T-helper 1 cell treated with Interleukin-12 subunit alpha and Interleukin-12 subunit beta and Interleukin-4 antibody, amounts not matched to agents 30 ng/mL and 1 ng/mL, for 36 hours (primary cell): Measurements from ENCODE around the gene OSBPL1A. TPM values are rescaled to one million over a fixed set of nuclear protein-coding genes. Genes with fewer than 3 reads are reported as not detected.

Source experiments
- intact Hi-C: fragments of 100-400 bp; cut with micrococcal nuclease; formaldehyde crosslinking; loops from one replicate; pipeline ENCODE4 v1.15.1; 2024
- total RNA-seq: library from RNA; stranded (reverse); gene quantifications from 2 replicates; pipeline ENCODE4 v1.2.3, GENCODE V29; 2022

OSBPL1A gene
- total RNA-seq, 1 donor from 2014 or later: 1.7 TPM

- intact Hi-C loops: no loop called here
Measured at GRCh38 chr18:24270358-24270936, 127.2 kb downstream of the OSBPL1A start.

- intact Hi-C loops: loop anchor here (5.0 kb wide), 1 partner anchor 48 kb away; no protein-coding TSS in a partner anchor
Measured at GRCh38 chr18:24268784-24269550, 128.7 kb downstream of the OSBPL1A start.

DNA sequence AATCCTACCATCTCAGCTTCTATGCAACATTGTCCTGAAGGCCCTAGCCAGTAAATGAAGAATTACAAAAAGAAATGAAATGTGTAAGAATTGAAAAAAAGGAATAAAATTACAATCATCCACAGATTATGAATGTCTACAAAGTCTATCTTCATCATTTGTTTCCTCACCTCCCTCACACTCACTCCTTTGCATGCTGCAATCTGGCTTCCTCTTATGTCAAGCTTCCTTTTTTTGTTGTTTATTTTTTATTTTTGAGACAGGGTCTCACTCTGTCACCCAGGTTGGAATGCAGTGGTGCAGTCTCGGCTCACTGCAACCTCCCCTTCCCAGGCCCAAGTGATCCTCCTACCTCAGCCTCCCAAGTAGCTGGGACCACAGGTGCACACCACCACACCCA is 129.7 kb downstream of the OSBPL1A start:
- intact Hi-C loops: loop anchor here (5.0 kb wide), 1 partner anchor 49 kb away; no protein-coding TSS in a partner anchor

DNA sequence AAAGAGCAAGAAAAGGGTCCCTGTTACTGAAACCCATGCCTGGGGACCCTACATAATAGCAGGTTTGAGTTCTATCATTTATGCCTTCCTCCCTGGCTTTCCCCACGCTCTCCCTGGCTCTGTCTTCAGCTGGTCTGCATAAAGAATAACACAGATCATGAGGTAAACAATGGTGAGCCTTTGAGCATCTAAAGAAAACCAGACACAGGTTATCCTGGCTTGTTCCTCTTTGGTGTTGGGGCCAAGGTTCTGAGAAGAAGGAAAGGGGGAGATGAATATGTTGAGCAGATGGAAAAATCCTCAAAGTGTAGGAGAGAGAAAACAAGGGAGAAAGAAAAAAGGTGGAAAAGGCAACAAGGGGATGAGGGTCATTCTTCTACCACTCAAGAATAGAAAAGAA is 131.5 kb downstream of the OSBPL1A start:
- intact Hi-C loops: loop anchor here (5.0 kb wide), 1 partner anchor 51 kb away; no protein-coding TSS in a partner anchor

DNA sequence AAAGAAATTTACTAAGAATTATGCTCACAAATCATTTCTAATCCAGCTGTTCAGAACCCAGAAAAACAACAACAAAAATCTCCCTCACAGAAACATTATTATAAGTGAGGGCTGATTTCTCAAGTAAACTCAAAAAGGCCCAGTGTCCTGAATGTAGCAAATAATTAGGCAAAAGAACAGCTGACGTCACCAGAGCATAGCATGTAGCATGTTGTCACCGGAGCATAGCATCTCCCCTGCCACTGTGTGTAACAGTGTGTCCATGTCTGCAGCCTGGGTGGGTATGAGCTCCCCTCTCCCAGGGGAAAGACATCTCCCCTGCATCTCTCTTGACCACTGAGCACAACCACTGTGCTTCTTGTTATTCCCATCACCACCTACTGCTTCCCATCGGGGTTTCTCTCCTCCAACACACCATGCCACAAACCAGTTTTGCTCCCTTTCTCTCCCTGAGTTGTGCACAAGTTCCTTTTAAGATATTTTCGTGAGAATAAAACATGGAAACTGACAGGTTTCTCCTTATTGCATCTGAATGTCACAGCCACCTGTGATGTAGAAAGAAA is 132.0 kb downstream of the OSBPL1A start:
- intact Hi-C loops: loop anchor here (5.0 kb wide), 1 partner anchor 52 kb away; no protein-coding TSS in a partner anchor

DNA sequence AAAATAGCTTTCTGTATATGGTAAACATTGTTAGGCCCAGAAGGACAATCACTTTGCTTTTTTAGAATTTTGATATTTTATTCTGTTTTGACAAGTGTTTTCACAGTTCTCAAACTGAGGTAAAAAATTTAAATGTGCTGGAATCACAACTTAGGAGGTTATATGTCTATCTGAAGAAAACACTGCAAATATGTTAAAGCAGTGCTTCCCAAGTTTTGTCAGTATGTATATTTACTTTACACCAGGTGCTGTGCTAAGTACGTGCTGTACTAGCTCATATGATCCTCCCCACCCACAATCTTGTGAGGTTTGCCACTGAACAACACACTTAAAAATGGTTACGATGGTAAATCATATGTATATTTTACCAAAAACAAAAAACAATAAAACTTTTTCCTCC is 134.6 kb downstream of the OSBPL1A start:
- intact Hi-C loops: no loop called here

- intact Hi-C loops: no loop called here
Measured at GRCh38 chr18:24262087-24262486, 135.5 kb downstream of the OSBPL1A start.

- intact Hi-C loops: no loop called here
Measured at GRCh38 chr18:24259869-24260641, 137.6 kb downstream of the OSBPL1A start.

- intact Hi-C loops: no loop called here
Measured at GRCh38 chr18:24254071-24254470, 143.6 kb downstream of the OSBPL1A start.

DNA sequence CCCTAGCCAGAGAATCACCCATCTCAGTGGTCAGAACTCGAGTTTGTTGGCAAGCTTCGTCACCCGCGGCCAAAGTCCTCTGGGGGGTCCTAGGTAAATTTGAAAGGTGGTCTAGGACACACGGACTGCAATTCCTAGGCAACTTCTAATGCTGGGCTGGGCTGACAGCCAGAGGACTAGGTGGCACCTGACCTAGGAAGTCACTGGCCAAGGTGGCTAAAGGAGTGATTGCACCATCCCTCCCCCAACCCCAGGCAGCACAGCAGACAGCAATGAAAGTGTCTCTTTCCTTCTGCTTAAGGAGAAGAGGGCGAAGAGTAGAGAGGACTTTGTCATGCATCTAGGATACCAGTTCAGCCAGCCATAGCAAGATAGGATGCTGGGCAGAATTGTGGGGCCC is 147.9 kb downstream of the OSBPL1A start:
- intact Hi-C loops: no loop called here

GRCh38 chr18:24248359-24248758 is 149.3 kb downstream of the OSBPL1A start:
- intact Hi-C loops: no loop called here

GRCh38 chr18:24246143-24246542 is 151.5 kb downstream of the OSBPL1A start:
- intact Hi-C loops: no loop called here

GRCh38 chr18:24244698-24245097 is 152.9 kb downstream of the OSBPL1A start:
- intact Hi-C loops: no loop called here

GRCh38 chr18:24243677-24244076 is 153.9 kb downstream of the OSBPL1A start:
- intact Hi-C loops: no loop called here

GRCh38 chr18:24239341-24239740 is 158.3 kb downstream of the OSBPL1A start:
- intact Hi-C loops: no loop called here

- intact Hi-C loops: no loop called here
Measured at GRCh38 chr18:24238387-24238786, 159.2 kb downstream of the OSBPL1A start.

DNA sequence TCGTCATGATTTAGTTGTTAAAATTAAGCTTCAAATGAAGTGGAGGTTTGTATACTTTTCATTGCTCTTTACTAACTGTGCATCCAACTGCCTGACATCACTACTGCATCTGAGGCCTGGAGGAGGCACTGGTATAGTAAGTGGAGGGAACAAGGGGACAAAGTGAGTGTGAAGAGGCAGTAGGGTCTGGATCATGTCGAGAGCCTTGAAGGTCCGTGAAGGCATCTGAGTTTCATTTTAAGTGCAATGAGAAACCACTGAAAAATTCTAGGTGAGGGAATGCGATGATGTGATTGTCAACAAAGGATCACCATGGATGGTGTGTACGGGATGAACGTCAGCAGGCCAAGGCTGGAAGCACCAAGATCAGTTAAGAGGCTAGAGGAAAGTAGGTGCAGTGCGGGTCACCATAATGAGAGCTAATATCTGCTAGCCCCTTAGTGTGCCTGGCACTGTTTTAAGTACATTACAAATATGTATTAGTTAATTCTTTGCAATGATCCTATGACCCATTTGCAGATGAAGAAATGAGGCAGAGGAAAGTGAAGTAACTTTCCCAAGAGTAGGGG is 162.7 kb downstream of the OSBPL1A start:
- intact Hi-C loops: no loop called here

GRCh38 chr18:24234330-24234729 is 163.3 kb downstream of the OSBPL1A start:
- intact Hi-C loops: no loop called here

- intact Hi-C loops: no loop called here
Measured at GRCh38 chr18:24232800-24233199, 164.8 kb downstream of the OSBPL1A start.

DNA sequence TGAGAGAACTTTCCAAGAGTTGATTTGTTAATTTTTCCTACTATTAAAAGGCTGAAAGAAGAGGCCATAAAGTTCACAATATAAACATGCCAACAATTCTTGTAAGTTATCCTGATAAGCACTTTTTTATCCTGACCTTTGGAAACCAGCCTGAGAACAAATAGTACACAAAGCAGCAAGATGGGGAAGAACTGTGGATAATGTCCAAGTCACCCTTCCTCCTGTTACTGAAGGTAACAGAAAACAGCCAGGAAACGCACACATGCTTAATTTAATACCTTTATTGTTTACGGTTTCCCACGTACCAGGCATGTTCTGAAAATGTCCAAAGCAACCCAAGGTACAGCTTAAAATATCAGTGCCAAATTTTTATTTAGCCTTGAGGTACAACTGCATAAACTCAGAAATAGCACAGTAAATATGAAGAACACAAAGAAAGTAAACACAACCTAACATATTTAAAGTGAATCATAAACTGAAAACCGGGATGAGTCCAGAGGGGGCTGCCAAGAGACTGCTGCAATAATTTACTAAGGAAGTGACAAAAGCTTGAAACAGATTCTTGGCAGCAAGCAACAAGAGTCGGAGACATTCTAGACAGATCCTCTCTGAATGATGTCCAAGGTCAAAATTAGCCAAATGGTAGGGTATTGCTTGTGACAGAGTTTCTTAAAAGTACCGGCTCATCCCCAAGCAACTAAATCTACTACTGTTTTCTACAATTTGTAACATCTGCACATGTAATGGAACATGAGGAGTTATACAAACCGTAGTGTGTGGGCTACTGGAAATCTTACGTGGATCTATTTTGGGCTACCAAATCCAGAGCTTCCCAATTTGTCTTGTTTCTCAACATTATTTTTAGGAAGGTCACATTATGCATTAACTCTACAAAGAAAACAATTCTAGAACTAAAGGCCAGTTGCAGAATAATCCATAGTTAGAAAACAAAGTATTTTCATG is 165.6 kb downstream of the OSBPL1A start:
- intact Hi-C loops: no loop called here
